Activated CD4-positive, alpha-beta T cell treated with anti-CD3 and anti-CD28 coated beads, Interleukin-2, amount 50 U/mL, for 1 hour (primary cell): ENCODE results near the gene RIPOR1.

Experiments
- DNase-seq: peaks from one replicate; pipeline ENCODE4 v3.0.0-alpha.2; 2020

Gene RIPOR1

GRCh38 chr16:67561824-67562525 lies 33.3 kb downstream of the RIPOR1 start:
- DNase-seq: peak; percentile 95

DNA sequence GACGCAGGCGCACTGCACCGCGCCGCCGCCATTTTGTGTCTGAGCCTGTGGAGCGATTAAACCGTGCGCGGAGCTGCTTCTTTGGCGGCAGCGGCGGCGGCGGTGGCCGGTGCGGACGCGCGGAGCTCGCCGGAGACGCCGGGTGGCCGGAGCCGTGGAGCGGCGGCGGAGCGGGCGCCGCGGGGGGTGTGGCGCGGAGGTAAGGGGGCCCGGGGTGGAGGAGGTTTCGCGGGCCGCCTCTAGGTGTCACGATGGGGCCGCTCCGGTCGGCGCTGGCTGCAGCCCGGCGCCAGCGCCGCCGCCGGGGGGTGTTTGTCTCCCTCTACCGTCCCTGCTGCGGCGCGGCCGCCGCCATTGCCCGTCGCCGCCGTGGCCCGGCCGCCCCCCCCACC lies 33.9 kb downstream of the RIPOR1 start, which contains the start of gene CTCF:
CTCF (plus strand) TSS at position 1 of the 392 bp plus-strand sequence. CDS start 48,307 bp downstream, outside the sequence.
- peak; percentile 81 for DNase-seq

- peak; percentile 59 for DNase-seq
Measured at GRCh38 chr16:67562918-67563707, 34.5 kb downstream of the RIPOR1 start.

DNA sequence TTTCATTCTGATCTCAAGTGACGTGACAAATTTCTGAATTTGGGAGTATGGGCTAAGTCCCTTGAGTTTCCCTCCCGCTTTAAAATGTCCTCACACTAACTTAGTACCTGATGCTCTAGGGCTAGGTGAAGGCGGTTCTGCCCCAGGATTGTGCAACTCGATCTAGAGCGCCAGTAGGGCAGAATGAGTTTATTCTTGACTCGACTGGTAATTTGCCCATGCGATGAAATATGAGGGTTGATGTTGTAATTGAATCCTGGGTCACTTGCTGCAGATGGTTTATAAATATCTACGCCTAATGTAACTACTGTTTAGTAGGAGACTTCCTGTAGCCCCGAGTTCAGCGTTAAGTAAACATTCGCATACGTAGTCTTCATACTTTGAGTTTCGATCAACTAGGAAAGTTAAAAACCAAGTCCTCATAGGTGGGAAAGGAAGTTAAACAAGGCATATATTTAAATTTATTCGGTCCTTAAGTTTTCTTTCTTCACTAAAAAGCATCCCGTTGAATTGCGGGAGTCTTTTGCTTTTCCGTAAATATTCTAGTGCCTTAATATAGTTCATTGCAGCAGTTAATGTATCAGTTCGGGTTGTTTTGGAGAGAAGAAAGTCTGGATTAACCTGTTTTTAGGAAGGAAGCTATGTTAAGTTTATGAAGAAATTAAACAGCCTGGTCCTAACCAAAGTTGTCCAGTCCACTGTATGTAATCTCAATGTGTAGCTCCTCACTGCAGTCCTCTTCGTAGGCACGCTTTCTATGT lies 35.3 kb downstream of the RIPOR1 start:
- DNase-seq: peak; percentile 26

- DNase-seq: no peak
Measured at GRCh38 chr16:67565470-67566100, 37.0 kb downstream of the RIPOR1 start.

- DNase-seq: no peak
Measured at GRCh38 chr16:67571464-67571863, 42.8 kb downstream of the RIPOR1 start.

DNA sequence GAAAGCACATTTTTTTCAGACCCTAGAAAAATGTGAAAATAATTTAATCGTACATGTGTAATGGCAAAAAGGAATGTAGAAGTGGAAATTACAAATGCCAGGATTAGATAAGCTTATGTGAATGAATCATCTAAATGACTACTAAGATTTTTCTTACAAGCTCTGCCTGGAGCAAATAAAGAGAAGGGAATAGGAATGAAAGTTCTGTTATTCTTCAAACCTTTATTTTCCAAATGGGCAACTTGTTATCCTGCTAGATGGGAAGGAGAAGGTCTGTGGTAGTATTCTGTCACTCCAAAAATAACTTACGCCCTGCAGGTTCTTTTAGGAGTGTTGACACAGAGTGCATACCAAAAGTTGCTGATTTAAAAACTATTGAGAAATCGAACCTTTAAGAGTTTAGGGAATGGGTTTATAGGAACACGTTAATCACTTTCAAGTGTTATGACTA lies 43.4 kb downstream of the RIPOR1 start:
- DNase-seq: no peak

DNA sequence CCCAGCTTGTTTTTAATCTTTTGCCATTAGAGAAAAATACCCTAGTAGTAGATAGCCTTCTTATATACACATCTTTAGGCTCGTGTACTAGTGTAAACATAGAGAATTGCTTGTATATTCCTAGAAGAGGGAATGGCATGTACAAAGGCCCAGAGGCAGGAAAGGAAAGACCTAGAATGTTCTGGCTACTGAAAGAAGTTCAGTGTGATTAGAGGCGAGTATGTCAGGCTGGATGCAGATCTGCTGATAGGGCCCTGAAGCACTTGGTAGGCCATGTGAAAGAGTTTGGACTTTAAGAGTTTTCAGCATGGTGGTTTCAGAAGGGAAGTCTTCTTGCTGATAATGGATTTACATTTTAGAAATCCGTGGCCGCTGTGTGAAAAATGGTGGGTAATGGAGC lies 51.1 kb downstream of the RIPOR1 start:
- no peak for DNase-seq

- no peak for DNase-seq
Measured at GRCh38 chr16:67580202-67580601, 51.6 kb downstream of the RIPOR1 start.

GRCh38 chr16:67593288-67593687 lies 64.7 kb downstream of the RIPOR1 start:
- DNase-seq: no peak

DNA sequence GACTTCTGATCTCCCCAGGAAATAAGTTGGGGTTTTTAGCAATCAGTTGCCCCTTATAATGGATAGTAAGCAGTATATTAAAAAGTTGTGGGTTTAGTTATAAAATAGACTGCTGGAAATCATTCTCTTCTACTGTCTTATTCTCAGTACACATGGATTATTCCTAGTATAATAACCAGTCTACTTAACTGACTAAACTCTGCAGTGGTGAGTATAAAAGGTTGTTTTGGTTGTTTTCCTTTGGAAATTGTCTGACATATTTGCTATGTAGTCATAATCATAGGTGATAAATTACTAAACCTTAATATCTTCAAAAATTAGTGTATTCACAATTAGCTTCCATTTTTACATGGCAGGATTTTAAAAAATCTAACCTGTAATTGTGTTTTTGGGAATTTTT lies 65.1 kb downstream of the RIPOR1 start:
- no peak for DNase-seq

- no peak for DNase-seq
Measured at GRCh38 chr16:67594256-67594915, 65.8 kb downstream of the RIPOR1 start.

DNA sequence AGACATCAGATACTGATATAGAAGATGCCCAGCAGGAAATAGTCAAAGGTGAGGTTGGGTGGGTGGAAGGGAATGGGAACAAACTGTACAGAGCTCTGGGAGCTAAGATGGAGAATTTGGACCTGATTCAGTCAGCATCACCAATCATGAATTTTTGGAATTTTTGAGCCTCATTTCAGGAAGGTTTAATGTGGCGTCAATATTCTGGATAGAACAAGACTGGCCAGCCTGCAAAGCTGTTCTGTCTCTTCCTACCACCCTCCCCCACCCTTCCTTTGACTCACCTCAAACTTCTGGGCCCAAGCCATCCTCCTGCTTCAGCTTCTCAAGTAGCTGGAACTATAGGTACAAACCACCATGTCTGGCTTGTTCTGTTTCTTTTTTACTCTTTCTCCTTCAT lies 66.3 kb downstream of the RIPOR1 start:
- no peak for DNase-seq
